Trophoblast cell (in vitro differentiated cells and primary cell): ENCODE data around the gene KRT7.

ENCODE experiments used
- DNase-seq, 2 donors: peaks; one replicate each; pipeline ENCODE4 v3.0.0-alpha.2; 2016
- H2AFZ ChIP-seq: 2 replicates; pipeline ENCODE4 v1.6.1; 2013; ENCODE audit warnings: low read length, moderate library complexity, mild to moderate bottlenecking; ENCODE audit not compliant: insufficient read depth, poor library complexity
- H2AK5ac ChIP-seq: 2 replicates; pipeline ENCODE4 v1.6.1; 2013; ENCODE audit warnings: mild to moderate bottlenecking, low read length
- H2BK120ac ChIP-seq: 2 replicates; pipeline ENCODE4 v1.6.1; 2013; ENCODE audit warnings: low read length, mild to moderate bottlenecking, moderate library complexity; ENCODE audit not compliant: insufficient read depth, poor library complexity
- H2BK12ac ChIP-seq: 2 replicates; pipeline ENCODE4 v1.6.1; 2013; ENCODE audit warnings: mild to moderate bottlenecking, low read length, moderate library complexity
- H2BK5ac ChIP-seq: 2 replicates; pipeline ENCODE4 v1.6.1; 2013; ENCODE audit warnings: low read length, low read depth, moderate library complexity, mild to moderate bottlenecking; ENCODE audit not compliant: poor library complexity
- H3K14ac ChIP-seq: 2 replicates; pipeline ENCODE4 v1.6.1; 2013; ENCODE audit warnings: mild to moderate bottlenecking, low read length
- H3K18ac ChIP-seq: 2 replicates; pipeline ENCODE4 v1.6.1; 2013; ENCODE audit warnings: mild to moderate bottlenecking, low read length
- H3K23ac ChIP-seq: 2 replicates; pipeline ENCODE4 v1.6.1; 2013; ENCODE audit warnings: low read length
- H3K27ac ChIP-seq: 2 replicates; pipeline ENCODE4 v1.5.1; 2013; ENCODE audit warnings: low read depth, mild to moderate bottlenecking, inconsistent platforms, low read length, moderate library complexity
- H3K27me3 ChIP-seq: 2 replicates; pipeline ENCODE4 v1.6.1; 2013; ENCODE audit warnings: inconsistent platforms, mild to moderate bottlenecking, low read length, moderate library complexity; ENCODE audit not compliant: insufficient read depth
- H3K36me3 ChIP-seq, 2 experiments: 1 replicate in 1 of 2; 2 replicates in 1 of 2; pipeline ENCODE4 v1.6.1; 2013; ENCODE audit warnings: low read length in 2 of 2, mild to moderate bottlenecking in 2 of 2, moderate library complexity in 1 of 2; ENCODE audit not compliant: insufficient read depth in 2 of 2, control insufficient read depth in 1 of 2
- H3K4ac ChIP-seq: 2 replicates; pipeline ENCODE4 v1.6.1; 2013; ENCODE audit warnings: low read depth, mild to moderate bottlenecking, low read length, moderate library complexity
- H3K4me1 ChIP-seq, 2 experiments: 1 replicate in 1 of 2; 2 replicates in 1 of 2; pipeline ENCODE4 v1.6.1; 2013; ENCODE audit warnings: low read length in 2 of 2, mild to moderate bottlenecking in 2 of 2, moderate library complexity in 1 of 2; ENCODE audit not compliant: insufficient read depth in 2 of 2, control insufficient read depth in 1 of 2
- H3K4me2 ChIP-seq: 2 replicates; pipeline ENCODE4 v1.6.1; 2013; ENCODE audit warnings: inconsistent platforms, mild to moderate bottlenecking, low read length, moderate library complexity
- H3K4me3 ChIP-seq: 2 replicates; pipeline ENCODE4 v1.5.1; 2013; ENCODE audit warnings: mild to moderate bottlenecking, low read depth, low read length, inconsistent platforms
- H3K79me1 ChIP-seq: one replicate; pipeline ENCODE4 v1.6.1; 2013; ENCODE audit warnings: low read length
- H3K79me2 ChIP-seq: 2 replicates; pipeline ENCODE4 v1.6.1; 2013; ENCODE audit warnings: low read length, mild to moderate bottlenecking; ENCODE audit not compliant: control insufficient read depth, insufficient read depth, poor library complexity
- H3K9ac ChIP-seq: 2 replicates; pipeline ENCODE4 v1.6.1; 2013; ENCODE audit warnings: mild to moderate bottlenecking, low read length
- H3K9me3 ChIP-seq: 2 replicates; pipeline ENCODE4 v1.6.1; 2013; ENCODE audit warnings: low read depth, mild to moderate bottlenecking, control low read depth, inconsistent platforms, low read length; ENCODE audit not compliant: insufficient read depth
- H4K12ac ChIP-seq: 2 replicates; pipeline ENCODE4 v1.6.1; 2013; ENCODE audit warnings: low read depth, mild to moderate bottlenecking, low read length, moderate library complexity
- H4K8ac ChIP-seq: 2 replicates; pipeline ENCODE4 v1.6.1; 2013; ENCODE audit warnings: low read depth, mild to moderate bottlenecking, low read length, moderate library complexity
- H4K91ac ChIP-seq: one replicate; pipeline ENCODE4 v1.6.1; 2013; ENCODE audit warnings: low read depth, mild to moderate bottlenecking, low read length, moderate library complexity
- WGBS: extraction: QIAGEN DNeasy Blood & Tissue Kit; methylation state at CpG from one replicate; pipeline ENCODE4 v1.1.7; 2013; ENCODE audit warnings: missing lambda C conversion rate; ENCODE audit not compliant: insufficient read length, insufficient coverage; ENCODE audit errors: extremely low coverage; 5-methylcytosine and 5-hydroxymethylcytosine counted together

The KRT7 gene

GRCh38 chr12:52212701-52213563 lies 20.1 kb upstream of the KRT7 start:
- Histone ChIP-seq H3K79me2 (peaks cover 2% of the 10 kb centered on the region), H3K9ac (no peak overlapping the region), H3K4ac (no peak overlapping the region), H3K23ac (no peak overlapping the region), H2BK12ac (peak overlapping the region; percentile 63), H3K27me3 (no peaks in the 10 kb centered on the region), H2BK120ac (peak overlapping the region; percentile 43), H3K18ac (peak overlapping the region; percentile 22), H3K9me3 (peaks cover 3% of the 10 kb centered on the region), H3K27ac (no peak overlapping the region), H4K8ac (no peak overlapping the region), H3K4me2 (no peak overlapping the region), H3K36me3 (no peaks in the 10 kb centered on the region), H2AK5ac (peak overlapping the region; percentile 59), H4K12ac (no peak overlapping the region), H3K4me3 (no peak overlapping the region), H2BK5ac (no peak overlapping the region), H3K14ac (peak overlapping the region; percentile 19), H3K4me1 (peaks cover 28 to 36% of the 10 kb centered on the region in 2 experiments), H2AFZ (no peak overlapping the region), H4K91ac (peak overlapping the region; percentile 67), H3K79me1 (peaks cover 39% of the 10 kb centered on the region)
- WGBS = 100% methylated on average over 2 of the region's 13 CpGs
- DNase-seq = no peak

GRCh38 chr12:52213564-52214420 lies 19.3 kb upstream of the KRT7 start:
- Histone ChIP-seq H4K91ac (peak overlapping the region; percentile 31), H3K23ac (no peak overlapping the region), H4K8ac (peak overlapping the region; percentile 5), H2BK5ac (no peak overlapping the region), H3K36me3 (no peaks in the 10 kb centered on the region), H3K4me3 (no peak overlapping the region), H3K14ac (peak overlapping the region; percentile 12), H3K79me2 (peaks cover 2% of the 10 kb centered on the region), H2BK12ac (no peak overlapping the region), H3K18ac (peak overlapping the region; percentile 27), H3K9ac (no peak overlapping the region), H2AFZ (no peak overlapping the region), H3K27ac (peak overlapping the region; percentile 9), H3K4ac (no peak overlapping the region), H4K12ac (no peak overlapping the region), H3K79me1 (peaks cover 40% of the 10 kb centered on the region), H3K4me2 (no peak overlapping the region), H2AK5ac (peak overlapping the region; percentile 51), H3K9me3 (peaks cover 3% of the 10 kb centered on the region), H2BK120ac (peak overlapping the region; percentile 43), H3K27me3 (no peaks in the 10 kb centered on the region), H3K4me1 (peaks cover 28 to 36% of the 10 kb centered on the region in 2 experiments)
- peak; percentile 90 to 97 for DNase-seq
- no CpG with 5 or more reads among the region's 13 CpGs for WGBS

GRCh38 chr12:52214421-52214802 lies 18.6 kb upstream of the KRT7 start:
- H3K4me3 ChIP-seq = no peak overlapping the region
- H2AK5ac ChIP-seq = peak overlapping the region; percentile 90
- no peaks in the 10 kb centered on the region for H3K27me3 ChIP-seq
- H4K12ac ChIP-seq = no peak overlapping the region
- H4K8ac ChIP-seq = no peak overlapping the region
- H3K79me2 ChIP-seq = peaks cover 2% of the 10 kb centered on the region
- peak overlapping the region; percentile 66 for H3K4ac ChIP-seq
- H3K4me2 ChIP-seq = no peak overlapping the region
- H3K36me3 ChIP-seq = no peaks in the 10 kb centered on the region
- H4K91ac ChIP-seq = peak overlapping the region; percentile 90
- peak overlapping the region; percentile 85 for H3K14ac ChIP-seq
- H3K4me1 ChIP-seq = peaks cover 28 to 36% of the 10 kb centered on the region in 2 experiments
- DNase-seq = peak; percentile 14 to 23
- peak overlapping the region; percentile 1 for H3K18ac ChIP-seq
- no CpG with 5 or more reads among the region's 3 CpGs for WGBS
- H2BK120ac ChIP-seq = peak overlapping the region; percentile 83
- peak overlapping the region; percentile 74 for H2BK5ac ChIP-seq
- no peak overlapping the region for H3K9ac ChIP-seq
- H3K9me3 ChIP-seq = peaks cover 3% of the 10 kb centered on the region
- no peak overlapping the region for H2AFZ ChIP-seq
- peaks cover 41% of the 10 kb centered on the region for H3K79me1 ChIP-seq
- H3K27ac ChIP-seq = no peak overlapping the region
- no peak overlapping the region for H3K23ac ChIP-seq
- H2BK12ac ChIP-seq = peak overlapping the region; percentile 93

GRCh38 chr12:52215587-52216031 lies 17.4 kb upstream of the KRT7 start:
- Histone ChIP-seq H2BK120ac (peak overlapping the region; percentile 42), H3K4ac (no peak overlapping the region), H3K36me3 (no peaks in the 10 kb centered on the region), H3K27me3 (no peaks in the 10 kb centered on the region), H3K14ac (no peak overlapping the region), H2BK12ac (peak overlapping the region; percentile 34), H2AFZ (no peak overlapping the region), H3K23ac (no peak overlapping the region), H2BK5ac (peak overlapping the region; percentile 63), H2AK5ac (no peak overlapping the region), H3K9ac (no peak overlapping the region), H3K79me2 (peaks cover 2% of the 10 kb centered on the region), H3K4me1 (peaks cover 28 to 38% of the 10 kb centered on the region in 2 experiments), H3K9me3 (peaks cover 3% of the 10 kb centered on the region), H3K27ac (peak overlapping the region; percentile 74), H3K4me2 (no peak overlapping the region), H3K79me1 (peaks cover 43% of the 10 kb centered on the region), H4K12ac (no peak overlapping the region), H3K4me3 (no peak overlapping the region), H4K91ac (peak overlapping the region; percentile 79), H4K8ac (peak overlapping the region; percentile 34), H3K18ac (no peak overlapping the region)
- peak; percentile 99 for DNase-seq
- WGBS = no CpG with 5 or more reads among the region's 7 CpGs
